GM12878 (cell line): ENCODE data around the gene MAPK8IP1. TPM values are rescaled to one million over a fixed set of nuclear protein-coding genes. Genes with fewer than 3 reads are reported as not detected.

Source experiments
- ATAC-seq: fragments of 200-7000 bp; cut with Tn5 transposase; 3 replicates; pipeline ENCODE4 v1.9.1; 2020; ENCODE audit warnings: mild to moderate bottlenecking, moderate library complexity
- BruUV-seq: library from RNA; stranded (reverse); fragments of 400-500 nt; replicated peaks from 2 replicates; lab custom pipeline; 2021; lab: Mats Ljungman, UMichigan
- CTCF ChIA-PET: fragments of 300-600 bp; sonication (Branson Sonifier 250); formaldehyde crosslinking; extraction: SDS; loops from one replicate; lab custom pipeline; 2021; ENCODE audit warnings: inconsistent platforms; lab: Yijun Ruan, JAX
- POLR2A ChIA-PET: fragments of 350-600 bp; formaldehyde crosslinking; extraction: SDS; loops from one replicate; lab custom pipeline; 2021; ENCODE audit warnings: inconsistent platforms; lab: Charles Lee
- RAD21 ChIA-PET: fragments of 300-600 bp; sonication (Branson Sonifier 250); formaldehyde crosslinking; loops from one replicate; lab custom pipeline; 2023; ENCODE audit warnings: antibody characterized with exemption; ENCODE audit not compliant: unreplicated experiment; lab: Charles Lee
- SMC1A ChIA-PET: fragments of 300-600 bp; sonication (Branson Sonifier 250); formaldehyde crosslinking; loops from one replicate; lab custom pipeline; 2023; ENCODE audit not compliant: unreplicated experiment, uncharacterized antibody; lab: Charles Lee
- DNase-seq: peaks from one replicate; pipeline ENCODE4 v3.0.0-alpha.2; 2011; ENCODE audit warnings: low read depth, low spot score
- FAIRE-seq: peaks from 3 replicates; lab custom pipeline; 2011; peaks lifted over from hg19 to GRCh38; lab: Jason Lieb, UNC
- H2AFZ ChIP-seq: 2 replicates; pipeline ENCODE4 v1.6.0; 2011; ENCODE audit warnings: low read depth, low read length, control low read depth; ENCODE audit not compliant: control insufficient read depth
- H3K27ac ChIP-seq: 2 replicates; pipeline ENCODE4 v1.5.1; 2011; ENCODE audit warnings: control low read depth; ENCODE audit not compliant: control insufficient read depth, insufficient read depth
- H3K27me3 ChIP-seq, 2 experiments: replicated peaks in 1 of 2; 2 replicates each; pipeline versions ENCODE4 v1.6.0 to v1.6.1; 2011; ENCODE audit warnings: low read length in 1 of 2; ENCODE audit not compliant: control insufficient read depth in 2 of 2, insufficient read depth in 2 of 2
- H3K36me3 ChIP-seq, 2 experiments: 2 replicates each; pipeline ENCODE4 v1.5.1; 2011; ENCODE audit warnings: low read length in 1 of 2; ENCODE audit not compliant: control insufficient read depth in 2 of 2, insufficient read depth in 2 of 2
- H3K4me1 ChIP-seq: 2 replicates; pipeline ENCODE4 v1.6.1; 2011; ENCODE audit warnings: mild to moderate bottlenecking, low read length, moderate library complexity, mixed read lengths; ENCODE audit not compliant: control insufficient read depth, insufficient read depth
- H3K4me2 ChIP-seq: 2 replicates; pipeline ENCODE4 v1.6.0; 2011; ENCODE audit warnings: control low read depth; ENCODE audit not compliant: control insufficient read depth, insufficient read depth
- H3K4me3 ChIP-seq: fragments of 200-600 bp; sonication (generic); 2 replicates; pipeline ENCODE4 v1.5.1; 2016
- H3K79me2 ChIP-seq: 2 replicates; pipeline ENCODE4 v1.6.0; 2011; ENCODE audit warnings: low read length; ENCODE audit not compliant: control insufficient read depth, insufficient read depth
- H3K9ac ChIP-seq: 2 replicates; pipeline ENCODE4 v1.8.0; 2011; ENCODE audit warnings: low read length, control low read depth, mixed read lengths; ENCODE audit not compliant: control insufficient read depth, insufficient read depth
- H3K9me3 ChIP-seq: replicated peaks from 3 replicates; pipeline ENCODE4 v1.5.1; 2011; ENCODE audit warnings: mild to moderate bottlenecking, low read length; ENCODE audit not compliant: control insufficient read depth, insufficient read depth
- H4K20me1 ChIP-seq: 2 replicates; pipeline ENCODE4 v1.6.0; 2011; ENCODE audit not compliant: control insufficient read depth, insufficient read depth
- CHD4 ChIP-seq: fragments of 200-600 bp; sonication (generic); IDR thresholded peaks from 2 replicates; pipeline ENCODE4 v1.6.1; 2016; ENCODE audit warnings: mild to moderate bottlenecking
- NFXL1 ChIP-seq: fragments of 450-650 bp; IDR thresholded peaks from 2 replicates; pipeline ENCODE4 v1.6.1; 2017; ENCODE audit warnings: antibody characterized with exemption, mild to moderate bottlenecking, borderline replicate concordance
- PBX3 ChIP-seq: IDR thresholded peaks from 2 replicates; pipeline ENCODE4 v1.6.1; 2011; ENCODE audit warnings: mild to moderate bottlenecking, low read depth, low read length, moderate library complexity; ENCODE audit not compliant: insufficient replicate concordance
- PKNOX1 ChIP-seq: fragments of 450-650 bp; IDR thresholded peaks from 2 replicates; pipeline ENCODE4 v1.6.1; 2016; ENCODE audit warnings: mild to moderate bottlenecking
- SMAD1 ChIP-seq: fragments of 450-650 bp; IDR thresholded peaks from 2 replicates; pipeline ENCODE4 v1.6.1; 2018; ENCODE audit warnings: mild to moderate bottlenecking, low read depth; ENCODE audit not compliant: partially characterized antibody
- SMAD5 ChIP-seq: IDR thresholded peaks from 2 replicates; pipeline ENCODE4 v1.6.1; 2016; ENCODE audit warnings: antibody characterized with exemption, low read depth
- SMARCA5 ChIP-seq: fragments of 450-650 bp; IDR thresholded peaks from 2 replicates; pipeline ENCODE4 v1.6.1; 2017; ENCODE audit warnings: mild to moderate bottlenecking
- WGBS: methylation state at CpG from one replicate; pipeline ENCODE4 v1.1.6; 2016; ENCODE audit warnings: low lambda C conversion rate; ENCODE audit not compliant: insufficient replicate concordance, insufficient coverage; ENCODE audit errors: missing lambda C conversion rate; 5-methylcytosine and 5-hydroxymethylcytosine counted together
- in situ Hi-C: fragments of 300-500 bp; cut with MboI; formaldehyde crosslinking; loops from 9 replicates; pipeline ENCODE4 v1.14.3; 2018; ENCODE audit warnings: mixed read lengths
- intact Hi-C: fragments of 100-400 bp; cut with micrococcal nuclease; formaldehyde crosslinking; loops from one replicate; pipeline ENCODE4 v1.14.2; 2022; ENCODE audit not compliant: unreplicated experiment
- polyA plus RNA-seq, 11 experiments: library from polyadenylated mRNA; depleted of rRNA in 4 of 11; unstranded in 6 of 11; stranded (reverse) in 5 of 11; fragments of >200 nt; fragmentation: Nextera tagmentation in 4 of 11; fragmentation: Illumina TruSeq in 1 of 11; extraction: Ambion mirVana in 4 of 11; extraction: Trizol in 1 of 11; gene quantifications; 1 replicate in 1 of 11; 2 replicates in 10 of 11; pipeline versions ENCODE4 v1.2.1 to v1.2.3, GENCODE V29; 2011 to 2016; ENCODE audit warnings: inconsistent platforms in 2 of 11, missing spikeins in 2 of 11, low read depth in 1 of 11
- total RNA-seq, 4 experiments: library from RNA; depleted of rRNA in 3 of 4; stranded (reverse); fragments of >200 nt in 3 of 4; fragmentation: Illumina TruSeq in 1 of 4; extraction: Trizol in 1 of 4; gene quantifications; 2 replicates each; pipeline versions ENCODE4 v1.2.1 to v1.2.3, GENCODE V29; 2013 to 2021

MAPK8IP1 gene
- total and polyA plus RNA-seq, 10 of the 15 experiments (the other 5 are each of a cell fraction or from before 2014, with no cell fraction given): 0.04 to 0.44 (median 0.11) TPM; not detected in 2

GRCh38 chr11:45851228-45851627 is 34.2 kb upstream of the MAPK8IP1 start:
- ChIA-PET SMC1A (interaction anchor here (0.9 to 2.2 kb wide), 4 partner anchors 46 to 240 kb away, joined by 3 to 11 read pairs (median 4); no protein-coding TSS in a partner anchor), POLR2A (interaction anchor here (1.0 to 1.1 kb wide), 2 partner anchors 11 to 35 kb away, joined by 3 read pairs; no protein-coding TSS in a partner anchor), CTCF (interaction anchor here (1.4 to 2.9 kb wide), 4 partner anchors 9 to 155 kb away, joined by 4 to 18 read pairs (median 12); no protein-coding TSS in a partner anchor), RAD21 (interaction anchor here (0.6 to 1.6 kb wide), 5 partner anchors 8 to 695 kb away, joined by 3 to 5 read pairs (median 3); no protein-coding TSS in a partner anchor)
- FAIRE-seq: no peak
- Histone ChIP-seq H3K27me3 (no peaks in the 10 kb centered on the region), H3K27ac (no peak overlapping the region), H3K4me1 (peaks cover 16% of the 10 kb centered on the region), H3K4me2 (peak overlapping the region; percentile 13; the same call in 1 of the 2 replicates), H4K20me1 (peaks cover 8% of the 10 kb centered on the region), H3K4me3 (no peak overlapping the region), H3K9me3 (no peaks in the 10 kb centered on the region), H3K36me3 (no peaks in the 10 kb centered on the region), H2AFZ (no peak overlapping the region), H3K79me2 (peaks cover 13% of the 10 kb centered on the region), H3K9ac (no peak overlapping the region)
- in situ Hi-C loops: no loop called here
- no peak for DNase-seq
- intact Hi-C loops: no loop called here
- no peak for ATAC-seq
- no peak for TF ChIP-seq CHD4
- TF ChIP-seq SMAD5: no peak
- TF ChIP-seq NFXL1: no peak
- TF ChIP-seq SMARCA5: no peak
- 80% methylated on average over 2 of the region's 2 CpGs for WGBS
- BruUV-seq: no TSS peak

- Histone ChIP-seq H2AFZ (no peak overlapping the region), H3K4me1 (peaks cover 16% of the 10 kb centered on the region), H4K20me1 (peaks cover 8% of the 10 kb centered on the region), H3K27me3 (no peaks in the 10 kb centered on the region), H3K9ac (peak overlapping the region; percentile 43), H3K36me3 (no peaks in the 10 kb centered on the region; a peak in 2 of 4 replicates), H3K79me2 (peaks cover 13% of the 10 kb centered on the region), H3K27ac (peak overlapping the region; percentile 32), H3K9me3 (no peaks in the 10 kb centered on the region), H3K4me2 (peak overlapping the region; percentile 66), H3K4me3 (peak overlapping the region; percentile 61; the same call in 1 of the 2 replicates)
- no peak for DNase-seq
- POLR2A ChIA-PET: interaction anchor here (1.0 kb wide), 1 partner anchor 36 kb away, joined by 3 read pairs; no protein-coding TSS in a partner anchor
- RAD21 ChIA-PET: interaction anchor here (0.8 to 1.6 kb wide), 2 partner anchors 78 to 81 kb away, joined by 3 to 4 read pairs; no protein-coding TSS in a partner anchor
- in situ Hi-C loops (no loop called here), intact Hi-C loops (no loop called here)
- peak; percentile 10; the same call in 2 of the 3 replicates for ATAC-seq
- no peak for FAIRE-seq
- 3% methylated on average over 4 of the region's 4 CpGs for WGBS
- no TSS peak for BruUV-seq
- TF ChIP-seq PBX3 (peak; percentile 25), PKNOX1 (peak; percentile 41; the same call in 1 of the 2 replicates), SMAD1 (no peak)
- SMC1A ChIA-PET: interaction anchor here (2.2 kb wide), 1 partner anchor 80 kb away, joined by 11 read pairs; no protein-coding TSS in a partner anchor
- CTCF ChIA-PET: interaction anchor here (1.8 to 2.9 kb wide), 3 partner anchors 10 to 154 kb away, joined by 11 to 18 read pairs (median 13); no protein-coding TSS in a partner anchor
Measured at GRCh38 chr11:45852018-45852711, 33.3 kb upstream of the MAPK8IP1 start.
